Liver (tissue), 9 donors: ENCODE measurements around the gene B4GALT5. TPM values are rescaled to one million over a fixed set of nuclear protein-coding genes. Genes with fewer than 3 reads are reported as not detected.

Experiments
- DNase-seq: peaks from one replicate; pipeline ENCODE4 v3.0.0-alpha.2; 2017; ENCODE audit warnings: low spot score
- H3K27ac ChIP-seq, 2 donors: one replicate each; pipeline ENCODE4 v1.7.0; 2013; ENCODE audit warnings: inconsistent platforms in 2 of 2, low read length in 2 of 2, control low read depth in 1 of 2, low read depth in 1 of 2, mild to moderate bottlenecking in 1 of 2
- H3K27me3 ChIP-seq, 4 donors: one replicate each; pipeline versions ENCODE4 v1.6.1 to v1.7.0; 2013; ENCODE audit warnings: low read length in 3 of 4, inconsistent platforms in 1 of 4, mild to moderate bottlenecking in 1 of 4, moderate library complexity in 1 of 4; ENCODE audit not compliant: control insufficient read depth in 4 of 4, insufficient read depth in 4 of 4
- H3K36me3 ChIP-seq, 4 donors: one replicate each; pipeline versions ENCODE4 v1.6.1 to v1.7.0; 2013; ENCODE audit warnings: low read length in 3 of 4, mild to moderate bottlenecking in 3 of 4, low read depth in 1 of 4, moderate library complexity in 1 of 4; ENCODE audit not compliant: control insufficient read depth in 4 of 4, insufficient read depth in 3 of 4
- H3K4me1 ChIP-seq, 4 donors: one replicate each; pipeline versions ENCODE4 v1.6.1 to v1.7.0; 2013; ENCODE audit warnings: low read length in 3 of 4, mild to moderate bottlenecking in 3 of 4, moderate library complexity in 1 of 4; ENCODE audit not compliant: control insufficient read depth in 4 of 4, insufficient read depth in 4 of 4
- H3K4me3 ChIP-seq, 3 donors: one replicate each; pipeline versions ENCODE4 v1.6.1 to v1.7.0; 2013; ENCODE audit warnings: low read length in 3 of 3, control low read depth in 1 of 3, low read depth in 1 of 3, mild to moderate bottlenecking in 1 of 3
- H3K9ac ChIP-seq, 2 donors: one replicate each; pipeline ENCODE4 v1.7.0; 2013; ENCODE audit warnings: low read length in 2 of 2, mild to moderate bottlenecking in 2 of 2, moderate library complexity in 2 of 2, control low read depth in 1 of 2, low read depth in 1 of 2
- H3K9me3 ChIP-seq, 4 donors: one replicate each; pipeline versions ENCODE4 v1.6.1 to v1.7.0; 2013; ENCODE audit warnings: low read length in 3 of 4; ENCODE audit not compliant: control insufficient read depth in 4 of 4
- EGR1 ChIP-seq, 2 donors: IDR thresholded peaks; 2 replicates each; pipeline ENCODE4 v1.6.1; 2016 to 2018; ENCODE audit warnings: antibody characterized with exemption in 2 of 2, low read depth in 2 of 2
- FOXA1 ChIP-seq: IDR thresholded peaks from 2 replicates; pipeline ENCODE4 v1.6.1; 2016; ENCODE audit warnings: antibody characterized with exemption
- FOXA2 ChIP-seq: IDR thresholded peaks from 2 replicates; pipeline ENCODE4 v1.6.1; 2016; ENCODE audit warnings: antibody characterized with exemption
- GABPA ChIP-seq, 2 donors: IDR thresholded peaks in 1 of 2; conservative IDR thresholded peaks in 1 of 2; 2 replicates each; pipeline ENCODE4 v1.6.1; 2016; ENCODE audit warnings: antibody characterized with exemption in 2 of 2, mild to moderate bottlenecking in 1 of 2, moderate library complexity in 1 of 2
- HNF4A ChIP-seq, 2 donors: conservative IDR thresholded peaks; 2 replicates each; pipeline ENCODE4 v1.6.1; 2016; ENCODE audit warnings: antibody characterized with exemption in 2 of 2, mild to moderate bottlenecking in 2 of 2
- HNF4G ChIP-seq: IDR thresholded peaks from 2 replicates; pipeline ENCODE4 v1.6.1; 2016; ENCODE audit warnings: antibody characterized with exemption
- JUND ChIP-seq, 2 donors: IDR thresholded peaks; 2 replicates each; pipeline ENCODE4 v1.6.1; 2016; ENCODE audit warnings: antibody characterized with exemption in 2 of 2
- NR2F2 ChIP-seq: IDR thresholded peaks from 2 replicates; pipeline ENCODE4 v1.6.1; 2016; ENCODE audit warnings: antibody characterized with exemption
- RXRA ChIP-seq, 2 donors: IDR thresholded peaks; 2 replicates each; pipeline ENCODE4 v1.6.1; 2017 to 2018; ENCODE audit warnings: antibody characterized with exemption in 2 of 2, mild to moderate bottlenecking in 1 of 2
- SP1 ChIP-seq: IDR thresholded peaks from 2 replicates; pipeline ENCODE4 v1.6.1; 2018; ENCODE audit warnings: antibody characterized with exemption, mild to moderate bottlenecking
- TAF1 ChIP-seq: conservative IDR thresholded peaks from 2 replicates; pipeline ENCODE4 v1.6.1; 2016; ENCODE audit warnings: antibody characterized with exemption, mild to moderate bottlenecking
- WGBS: extraction: QIAGEN DNeasy Blood & Tissue Kit; methylation state at CpG from one replicate; pipeline ENCODE4 v1.1.7; 2013; 5-methylcytosine and 5-hydroxymethylcytosine counted together
- polyA plus RNA-seq, 2 donors: library from polyadenylated mRNA; stranded (reverse) in 1 of 2; unstranded in 1 of 2; fragments of 200-250 nt in 1 of 2; fragments of >200 nt in 1 of 2; fragmentation: Nextera tagmentation in 1 of 2; extraction: Ambion mirVana in 1 of 2; gene quantifications; one replicate each; pipeline versions ENCODE4 v1.2.1 to v1.2.3, GENCODE V29; 2013 to 2015
- total RNA-seq, 2 donors: library from RNA; depleted of rRNA; stranded (reverse); fragments of >200 nt; gene quantifications; one replicate each; pipeline ENCODE4 v1.2.3, GENCODE V29; 2014
- TF ChIP-seq, protein P1 (sequence below): IDR thresholded peaks from 2 replicates; pipeline ENCODE4 v1.6.1; 2016; ENCODE audit warnings: antibody characterized with exemption
- TF ChIP-seq, protein P2 (sequence below): fragments of 150-350 bp; IDR thresholded peaks from 2 replicates; pipeline ENCODE4 v1.5.1; 2017; ENCODE audit warnings: improper control_type of control experiment, low read depth, low read length; ENCODE audit not compliant: missing input control
- TF ChIP-seq, protein P3 (sequence below): IDR thresholded peaks from 2 replicates; pipeline ENCODE4 v1.6.1; 2016; ENCODE audit warnings: antibody characterized with exemption
- TF ChIP-seq, protein P4 (sequence below): IDR thresholded peaks from 2 replicates; pipeline ENCODE4 v1.6.1; 2016; ENCODE audit warnings: antibody characterized with exemption
- donor health status: healthy.
- donor health status: healthy.
- donor health status: healthy.
- donor health status: healthy.
- donor health status: healthy.

Gene B4GALT5
- total and polyA plus RNA-seq, 4 donors: 2.0 to 28.2 (median 14.4) TPM

DNA sequence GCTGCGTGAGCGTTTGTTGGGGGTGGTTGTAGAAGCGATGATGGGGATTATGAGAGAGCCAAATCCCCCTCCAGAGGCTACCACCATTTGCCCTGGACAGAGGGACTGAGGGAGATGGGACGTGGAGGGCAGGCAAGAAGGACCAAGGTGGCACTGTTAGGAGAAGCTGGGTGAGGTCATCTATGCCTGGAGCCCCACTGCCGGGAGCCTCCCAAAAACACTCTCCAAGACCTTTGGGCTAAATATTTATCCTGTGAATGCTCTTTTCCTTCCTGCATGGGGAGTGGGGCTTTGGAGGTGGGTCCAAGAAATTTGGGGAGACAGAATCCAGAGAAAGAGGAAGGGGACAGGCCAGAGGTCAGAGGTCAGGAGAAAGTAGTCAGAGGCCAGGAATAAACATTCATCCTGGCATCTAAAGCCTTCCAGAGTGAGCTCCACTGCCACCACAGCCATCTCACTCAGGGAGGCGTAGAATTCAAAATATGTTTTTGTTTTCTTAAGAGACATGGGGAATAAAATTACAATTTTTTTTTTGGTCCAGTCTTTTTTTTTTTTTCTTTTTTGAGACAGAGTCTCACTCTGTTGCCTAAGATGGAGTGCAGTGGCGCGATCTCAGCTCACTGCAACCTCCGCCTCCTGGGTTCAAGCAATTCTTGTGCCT lies 128.0 kb downstream of the B4GALT5 start:
- 95% methylated on average over 9 of the region's 9 CpGs for WGBS
- H3K27ac ChIP-seq: no peak overlapping the region
- H3K27me3 ChIP-seq: no peaks in the 10 kb centered on the region
- H3K9me3 ChIP-seq: peaks cover 0 to 3% (median under 1%) of the 10 kb centered on the region in 4 donors
- DNase-seq: no peak
- no peak overlapping the region for H3K9ac ChIP-seq
- TF ChIP-seq EGR1 (IDR thresholded peaks at IDR 0.05; ENCODE audit: low read depth in 2 of 2): no peak
- no peak for TF ChIP-seq JUND (IDR thresholded peaks at IDR 0.05)
- TF ChIP-seq, protein P1, sequence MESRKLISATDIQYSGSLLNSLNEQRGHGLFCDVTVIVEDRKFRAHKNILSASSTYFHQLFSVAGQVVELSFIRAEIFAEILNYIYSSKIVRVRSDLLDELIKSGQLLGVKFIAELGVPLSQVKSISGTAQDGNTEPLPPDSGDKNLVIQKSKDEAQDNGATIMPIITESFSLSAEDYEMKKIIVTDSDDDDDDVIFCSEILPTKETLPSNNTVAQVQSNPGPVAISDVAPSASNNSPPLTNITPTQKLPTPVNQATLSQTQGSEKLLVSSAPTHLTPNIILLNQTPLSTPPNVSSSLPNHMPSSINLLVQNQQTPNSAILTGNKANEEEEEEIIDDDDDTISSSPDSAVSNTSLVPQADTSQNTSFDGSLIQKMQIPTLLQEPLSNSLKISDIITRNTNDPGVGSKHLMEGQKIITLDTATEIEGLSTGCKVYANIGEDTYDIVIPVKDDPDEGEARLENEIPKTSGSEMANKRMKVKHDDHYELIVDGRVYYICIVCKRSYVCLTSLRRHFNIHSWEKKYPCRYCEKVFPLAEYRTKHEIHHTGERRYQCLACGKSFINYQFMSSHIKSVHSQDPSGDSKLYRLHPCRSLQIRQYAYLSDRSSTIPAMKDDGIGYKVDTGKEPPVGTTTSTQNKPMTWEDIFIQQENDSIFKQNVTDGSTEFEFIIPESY: no peak
- no peak for TF ChIP-seq HNF4A (conservative IDR thresholded peaks at IDR 0.05)
- no peak for TF ChIP-seq TAF1
- H3K4me3 ChIP-seq: no peak overlapping the region
- H3K36me3 ChIP-seq: no peaks in the 10 kb centered on the region
- peaks cover 15 to 24% (median 22%) of the 10 kb centered on the region in 4 donors for H3K4me1 ChIP-seq

DNA sequence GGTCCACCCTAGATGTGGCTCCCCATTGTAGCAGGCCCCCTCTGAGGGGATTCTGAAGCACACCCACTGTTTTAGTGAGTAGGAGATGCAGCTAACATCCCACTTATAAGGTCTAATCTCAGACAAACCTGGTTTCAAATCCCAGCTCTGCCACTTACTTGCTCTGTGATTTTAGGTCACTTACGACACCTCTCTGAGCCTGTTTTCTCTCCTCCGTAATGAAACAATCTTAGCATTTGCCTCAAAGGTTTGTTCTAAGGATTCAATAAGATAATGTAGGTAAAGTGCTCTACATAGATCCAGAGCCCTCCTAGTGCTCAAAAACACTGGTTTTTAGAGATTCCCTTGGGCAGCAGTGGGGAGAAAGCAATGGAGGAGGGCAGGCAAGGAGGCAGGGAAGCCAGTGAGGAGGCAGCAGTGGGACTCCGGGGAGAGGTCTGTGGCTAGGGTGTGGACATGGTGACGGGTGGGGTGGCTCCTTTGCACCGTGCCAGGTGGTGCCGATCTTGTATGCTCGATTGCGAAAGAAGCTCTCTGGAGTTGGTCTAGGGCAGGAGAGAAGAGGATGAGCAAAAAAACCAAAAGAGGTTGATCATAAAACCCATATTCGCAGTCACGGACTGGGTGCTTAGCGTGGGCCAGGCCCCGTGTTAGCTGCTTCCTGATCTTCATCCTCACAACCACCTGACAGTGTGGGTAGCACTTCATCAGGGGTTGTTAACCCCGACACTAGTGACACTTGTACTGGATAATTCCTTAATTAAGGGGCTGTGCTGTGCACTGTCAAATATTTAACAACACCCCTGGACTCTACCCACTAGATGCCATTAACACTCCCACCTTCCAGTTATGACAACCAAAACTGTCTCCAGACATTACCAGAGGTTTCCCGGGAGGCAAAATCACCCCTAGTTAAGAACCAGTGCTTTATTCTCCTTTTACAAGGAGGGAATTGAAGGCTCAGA lies 129.0 kb downstream of the B4GALT5 start:
- Histone ChIP-seq H3K4me3 (no peak overlapping the region), H3K9me3 (peaks cover 0 to 3% (median under 1%) of the 10 kb centered on the region in 4 donors), H3K9ac (no peak overlapping the region), H3K27ac (peak overlapping the region; percentile 82 to 94), H3K27me3 (no peaks in the 10 kb centered on the region), H3K36me3 (no peaks in the 10 kb centered on the region), H3K4me1 (peaks cover 15 to 24% (median 22%) of the 10 kb centered on the region in 4 donors)
- WGBS: 46% methylated on average over 14 of the region's 14 CpGs
- TF ChIP-seq RXRA (IDR thresholded peaks at IDR 0.05): peak in 1 of 2 donors; percentile 38
- TF ChIP-seq HNF4G: no peak
- TF ChIP-seq FOXA2: no peak
- no peak for DNase-seq

DNA sequence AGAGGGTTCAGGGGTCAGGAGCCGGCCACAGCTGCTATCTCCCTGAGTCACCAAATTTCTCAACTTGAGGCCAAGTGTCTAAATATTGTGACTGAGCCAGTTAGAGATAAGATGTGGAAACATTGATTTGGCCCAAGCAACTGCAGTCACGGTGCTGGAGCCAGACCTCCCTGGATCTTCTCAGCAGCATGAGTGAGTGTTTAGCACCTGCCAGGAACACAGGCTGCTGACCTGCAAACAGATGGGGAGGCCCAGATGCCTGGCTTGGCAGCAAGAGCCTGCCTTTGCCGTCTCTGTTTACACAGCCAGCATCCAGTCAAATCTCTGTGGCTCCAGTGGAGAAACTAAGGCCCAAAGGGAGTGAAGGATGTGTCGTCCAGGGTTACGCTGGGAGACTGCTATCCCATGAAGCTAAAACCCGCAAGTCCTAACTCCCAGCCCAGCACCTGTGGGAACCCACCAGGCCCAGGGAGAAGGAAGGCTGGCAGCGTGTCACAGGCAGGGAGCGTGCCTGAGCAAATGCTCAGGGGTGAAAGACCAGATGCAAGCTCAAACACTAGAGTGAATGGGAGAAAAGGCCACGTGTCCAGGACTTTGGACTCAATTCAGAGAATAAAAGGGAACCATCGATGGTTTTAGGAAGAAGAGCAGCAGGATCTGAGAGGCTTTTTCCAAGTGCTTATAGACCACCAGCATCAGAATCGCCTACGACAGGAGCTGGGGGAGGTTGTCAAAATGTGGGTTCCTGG lies 129.8 kb downstream of the B4GALT5 start:
- Histone ChIP-seq H3K9me3 (peaks cover 0 to 3% (median under 1%) of the 10 kb centered on the region in 4 donors), H3K36me3 (no peaks in the 10 kb centered on the region), H3K27ac (peak overlapping the region; percentile 82 to 94), H3K4me3 (no peak overlapping the region), H3K27me3 (no peaks in the 10 kb centered on the region), H3K9ac (no peak overlapping the region), H3K4me1 (peaks cover 15 to 24% (median 22%) of the 10 kb centered on the region in 4 donors)
- peak; percentile 51 for DNase-seq
- WGBS: 16% methylated on average over 12 of the region's 12 CpGs
- TF ChIP-seq, protein P2, sequence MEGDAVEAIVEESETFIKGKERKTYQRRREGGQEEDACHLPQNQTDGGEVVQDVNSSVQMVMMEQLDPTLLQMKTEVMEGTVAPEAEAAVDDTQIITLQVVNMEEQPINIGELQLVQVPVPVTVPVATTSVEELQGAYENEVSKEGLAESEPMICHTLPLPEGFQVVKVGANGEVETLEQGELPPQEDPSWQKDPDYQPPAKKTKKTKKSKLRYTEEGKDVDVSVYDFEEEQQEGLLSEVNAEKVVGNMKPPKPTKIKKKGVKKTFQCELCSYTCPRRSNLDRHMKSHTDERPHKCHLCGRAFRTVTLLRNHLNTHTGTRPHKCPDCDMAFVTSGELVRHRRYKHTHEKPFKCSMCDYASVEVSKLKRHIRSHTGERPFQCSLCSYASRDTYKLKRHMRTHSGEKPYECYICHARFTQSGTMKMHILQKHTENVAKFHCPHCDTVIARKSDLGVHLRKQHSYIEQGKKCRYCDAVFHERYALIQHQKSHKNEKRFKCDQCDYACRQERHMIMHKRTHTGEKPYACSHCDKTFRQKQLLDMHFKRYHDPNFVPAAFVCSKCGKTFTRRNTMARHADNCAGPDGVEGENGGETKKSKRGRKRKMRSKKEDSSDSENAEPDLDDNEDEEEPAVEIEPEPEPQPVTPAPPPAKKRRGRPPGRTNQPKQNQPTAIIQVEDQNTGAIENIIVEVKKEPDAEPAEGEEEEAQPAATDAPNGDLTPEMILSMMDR: no peak
- peak; percentile 93 for TF ChIP-seq SP1
- TF ChIP-seq HNF4A (conservative IDR thresholded peaks at IDR 0.05): peak; percentile 84 to 87
- TF ChIP-seq JUND (IDR thresholded peaks at IDR 0.05): peak; percentile 97 to 98
- TF ChIP-seq, protein P3, sequence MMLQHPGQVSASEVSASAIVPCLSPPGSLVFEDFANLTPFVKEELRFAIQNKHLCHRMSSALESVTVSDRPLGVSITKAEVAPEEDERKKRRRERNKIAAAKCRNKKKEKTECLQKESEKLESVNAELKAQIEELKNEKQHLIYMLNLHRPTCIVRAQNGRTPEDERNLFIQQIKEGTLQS: peak; percentile 90
- no peak for TF ChIP-seq GABPA (IDR thresholded peaks at IDR 0.05 in 1 of 2, conservative IDR thresholded peaks at IDR 0.05 in 1 of 2)
- TF ChIP-seq, protein P1: peak; percentile 94
- TF ChIP-seq HNF4G: peak; percentile 88
- TF ChIP-seq NR2F2: peak; percentile 99
- peak; percentile 91 for TF ChIP-seq FOXA2
- TF ChIP-seq FOXA1: peak; percentile 86
- peak; percentile 49 for TF ChIP-seq TAF1
- TF ChIP-seq, protein P4, sequence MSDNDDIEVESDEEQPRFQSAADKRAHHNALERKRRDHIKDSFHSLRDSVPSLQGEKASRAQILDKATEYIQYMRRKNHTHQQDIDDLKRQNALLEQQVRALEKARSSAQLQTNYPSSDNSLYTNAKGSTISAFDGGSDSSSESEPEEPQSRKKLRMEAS: peak; percentile 91
- peak; percentile 97 for TF ChIP-seq RXRA (IDR thresholded peaks at IDR 0.05)
